K562 (cell line): ENCODE measurements around the gene SERHL2. TPM values are rescaled to one million over a fixed set of nuclear protein-coding genes. Genes with fewer than 3 reads are reported as not detected.
A peak's percentile ranks its signal among the peaks of the same experiment; 100 is the strongest.
"Not testable (repeated sequence)": the region's sequence is repeated elsewhere in the genome, so short reads cannot be mapped to it uniquely, and the experiment has no call there.

Experiments used
- ATAC-seq: fragments of 200-7000 bp; cut with Tn5 transposase; 3 replicates; pipeline ENCODE4 v1.9.1; 2020; ENCODE audit warnings: moderate library complexity
- BruUV-seq: library from RNA; stranded (reverse); fragments of 400-500 nt; replicated peaks from 2 replicates; lab custom pipeline; 2021; lab: Mats Ljungman, UMichigan
- CTCF ChIA-PET: fragments of 300-600 bp; formaldehyde crosslinking; extraction: SDS; loops from one replicate; lab custom pipeline; 2021; ENCODE audit warnings: low intra/inter-chr PET ratio; lab: Yijun Ruan, JAX
- POLR2A ChIA-PET: fragments of 300-600, 350-650 bp; sonication (Branson Sonifier 250); formaldehyde crosslinking; extraction: SDS; loops from one replicate; lab custom pipeline; 2021; ENCODE audit warnings: antibody characterized with exemption, inconsistent platforms; lab: Yijun Ruan, JAX
- DNase-seq, 4 experiments: peaks; one replicate each; pipeline versions ENCODE4 v3.0.0 to v3.0.0-alpha.2; 2011 to 2018; ENCODE audit warnings: low spot score in 3 of 4, mixed read lengths in 3 of 4; ENCODE audit errors: extremely low read depth in 1 of 4
- FAIRE-seq: peaks from 2 replicates; lab custom pipeline; 2011; peaks lifted over from hg19 to GRCh38; lab: Jason Lieb, UNC
- H2AFZ ChIP-seq: 2 replicates; pipeline ENCODE4 v1.6.0; 2011; ENCODE audit warnings: low read depth, low read length, control low read depth, inconsistent platforms
- H3K27ac ChIP-seq: fragments of 200-600 bp; 3 replicates; pipeline ENCODE4 v1.8.0; 2011; ENCODE audit warnings: low read depth, mild to moderate bottlenecking, control low read depth, inconsistent platforms, low read length, moderate library complexity, mixed read lengths; ENCODE audit errors: extremely low read depth
- H3K27me3 ChIP-seq, 2 experiments: fragments of 300-600 bp in 1 of 2; 2 replicates in 1 of 2; 3 replicates in 1 of 2; pipeline versions ENCODE4 v1.6.0 to v1.8.0; 2011; ENCODE audit warnings: inconsistent platforms in 2 of 2, low read length in 2 of 2, mild to moderate bottlenecking in 1 of 2, mixed read lengths in 1 of 2, moderate library complexity in 1 of 2; ENCODE audit not compliant: control insufficient read depth in 2 of 2, insufficient read depth in 2 of 2
- H3K36me3 ChIP-seq: fragments of 300-600 bp; 3 replicates; pipeline ENCODE4 v1.8.0; 2011; ENCODE audit warnings: mild to moderate bottlenecking, low read length, inconsistent platforms; ENCODE audit not compliant: control insufficient read depth, insufficient read depth
- H3K4me1 ChIP-seq, 2 experiments: fragments of 200-600 bp in 1 of 2; replicated peaks in 1 of 2; 2 replicates in 1 of 2; 3 replicates in 1 of 2; pipeline versions ENCODE4 v1.5.1 to v1.8.0; 2011; ENCODE audit warnings: inconsistent platforms in 2 of 2, low read length in 2 of 2, mild to moderate bottlenecking in 1 of 2, mixed read lengths in 1 of 2, moderate library complexity in 1 of 2; ENCODE audit not compliant: control insufficient read depth in 2 of 2, insufficient read depth in 2 of 2
- H3K4me2 ChIP-seq: 2 replicates; pipeline ENCODE4 v1.6.1; 2011; ENCODE audit warnings: low read length, control low read depth, inconsistent platforms, mixed read lengths; ENCODE audit not compliant: insufficient read depth
- H3K4me3 ChIP-seq: fragments of 200-600 bp; sonication (generic), shearing (Covaris generic); 2 replicates; pipeline ENCODE4 v1.5.1; 2016; ENCODE audit warnings: control low read depth, inconsistent platforms
- H3K79me2 ChIP-seq: fragments of 200-600 bp; 3 replicates; pipeline ENCODE4 v1.8.0; 2011; ENCODE audit warnings: low read length, inconsistent platforms; ENCODE audit not compliant: control insufficient read depth, insufficient read depth
- H3K9ac ChIP-seq, 2 experiments: 2 replicates each; pipeline versions ENCODE4 v1.6.0 to v1.6.1; 2011; ENCODE audit warnings: low read depth in 2 of 2, low read length in 2 of 2, control low read depth in 1 of 2, inconsistent platforms in 1 of 2, mild to moderate bottlenecking in 1 of 2, mixed read lengths in 1 of 2; ENCODE audit not compliant: insufficient read depth in 1 of 2
- H3K9me1 ChIP-seq: one replicate; pipeline ENCODE4 v1.6.0; 2011; ENCODE audit warnings: inconsistent platforms, mild to moderate bottlenecking, low read length, moderate library complexity; ENCODE audit not compliant: control insufficient read depth, insufficient read depth
- H3K9me3 ChIP-seq: replicated peaks from 2 replicates; pipeline ENCODE4 v1.5.1; 2011; ENCODE audit warnings: low read depth, low read length, inconsistent platforms; ENCODE audit not compliant: control insufficient read depth, insufficient read depth
- H4K20me1 ChIP-seq: replicated peaks from 2 replicates; pipeline ENCODE4 v1.6.1; 2011; ENCODE audit warnings: low read length, inconsistent platforms, mixed read lengths; ENCODE audit not compliant: control insufficient read depth, insufficient read depth
- CBFA2T2 ChIP-seq: fragments of 450-650 bp; conservative IDR thresholded peaks from 2 replicates; pipeline ENCODE4 v1.6.1; 2017; ENCODE audit warnings: mild to moderate bottlenecking
- NFIC ChIP-seq: fragments of 450-650 bp; IDR thresholded peaks from 2 replicates; pipeline ENCODE4 v1.6.1; 2017; ENCODE audit warnings: mild to moderate bottlenecking, inconsistent platforms
- RAD51 ChIP-seq: fragments of 450-650 bp; IDR thresholded peaks from 2 replicates; pipeline ENCODE4 v1.7.1; 2016; ENCODE audit warnings: low read depth, mild to moderate bottlenecking, borderline replicate concordance
- USF1 ChIP-seq: sonication (generic); formaldehyde crosslinking; IDR thresholded peaks from 2 replicates; pipeline ENCODE4 v1.9.0; 2022; ENCODE audit warnings: mild to moderate bottlenecking, missing genetic modification reagents
- USF2 ChIP-seq: sonication (generic); formaldehyde crosslinking; IDR thresholded peaks from 2 replicates; pipeline ENCODE4 v1.5.0; 2020; ENCODE audit warnings: missing genetic modification reagents
- ZFX ChIP-seq: sonication (generic); formaldehyde crosslinking; IDR thresholded peaks from 2 replicates; pipeline ENCODE4 v1.8.0; 2022; ENCODE audit warnings: mild to moderate bottlenecking, missing genetic modification reagents, moderate library complexity
- ZNF263 ChIP-seq: sonication (generic); formaldehyde crosslinking; IDR thresholded peaks from 2 replicates; pipeline ENCODE4 v1.8.0; 2022; ENCODE audit warnings: mild to moderate bottlenecking, missing genetic modification reagents, borderline replicate concordance
- WGBS: fragments of 100-300 bp; shearing (Covaris generic); methylation state at CpG from one replicate; pipeline ENCODE4 v1.1.6; 2016; ENCODE audit warnings: low coverage, mixed read lengths; ENCODE audit not compliant: insufficient coverage; ENCODE audit errors: missing lambda C conversion rate; 5-methylcytosine and 5-hydroxymethylcytosine counted together
- in situ Hi-C: fragments of 300-500 bp; cut with MboI; formaldehyde crosslinking; loops from 4 replicates; pipeline ENCODE4 v1.15.0; 2018; ENCODE audit warnings: inconsistent platforms, mixed read lengths
- intact Hi-C: fragments of 100-400 bp; cut with micrococcal nuclease; formaldehyde crosslinking; loops from 2 replicates; pipeline ENCODE4 v1.14.2; 2022
- polyA plus RNA-seq, 8 experiments: library from polyadenylated mRNA; depleted of rRNA in 4 of 8; stranded (reverse) in 5 of 8; unstranded in 3 of 8; fragments of >200 nt; fragmentation: Nextera tagmentation in 2 of 8; fragmentation: Illumina TruSeq in 1 of 8; extraction: Ambion mirVana in 2 of 8; extraction: Trizol in 1 of 8; gene quantifications; 2 replicates each; pipeline versions ENCODE4 v1.2.1 to v1.2.3, GENCODE V29; 2011 to 2014; ENCODE audit warnings: inconsistent platforms in 1 of 8, missing spikeins in 1 of 8
- total RNA-seq, 7 experiments: library from RNA; depleted of rRNA in 6 of 7; stranded (reverse); fragments of >200 nt in 6 of 7; fragmentation: Illumina TruSeq in 2 of 7; extraction: Trizol in 2 of 7; gene quantifications; 2 replicates each; pipeline versions ENCODE4 v1.2.1 to v1.2.3, GENCODE V29; 2011 to 2021; ENCODE audit warnings: low replicate concordance in 1 of 7
- TF ChIP-seq, protein P1 (sequence below): sonication (generic); formaldehyde crosslinking; IDR thresholded peaks from 2 replicates; pipeline ENCODE4 v1.8.0; 2022; ENCODE audit warnings: missing genetic modification reagents, mild to moderate bottlenecking, moderate library complexity, borderline replicate concordance
- TF ChIP-seq, protein P2 (sequence below): fragments of 450-650 bp; IDR thresholded peaks from 2 replicates; pipeline ENCODE4 v1.6.1; 2016

SERHL2 gene
- total and polyA plus RNA-seq, 9 of the 15 experiments (the other 6 are each of a cell fraction or from before 2014, with no cell fraction given): 19.9 to 62.6 (median 25.2) TPM

- H4K20me1 ChIP-seq, H3K79me2 ChIP-seq, DNase-seq, H3K9ac ChIP-seq, H3K4me2 ChIP-seq, H3K4me3 ChIP-seq, H3K27me3 ChIP-seq, H3K27ac ChIP-seq, H3K36me3 ChIP-seq, CTCF ChIA-PET, FAIRE-seq, H3K9me3 ChIP-seq, ATAC-seq, H3K9me1 ChIP-seq, intact Hi-C loops, BruUV-seq, H2AFZ ChIP-seq, POLR2A ChIA-PET, in situ Hi-C loops: not testable (repeated sequence)
- WGBS: 67% methylated on average over 3 of the region's 8 CpGs
- H3K4me1 ChIP-seq: peaks cover 3 to 18% of the 10 kb centered on the region in 2 experiments; a peak in 3 of 5 replicates
These were observed 24.3 kb upstream of the SERHL2 start for GRCh38 chr22:42529435-42529834.

GRCh38 chr22:42531401-42532084 lies 22.2 kb upstream of the SERHL2 start:
- CTCF ChIA-PET, in situ Hi-C loops, H3K9ac ChIP-seq, H3K79me2 ChIP-seq, H3K4me3 ChIP-seq, ATAC-seq, BruUV-seq, H4K20me1 ChIP-seq, POLR2A ChIA-PET, H3K9me1 ChIP-seq, H3K27ac ChIP-seq, H3K9me3 ChIP-seq, H3K27me3 ChIP-seq, H3K36me3 ChIP-seq: not testable (repeated sequence)
- peak; percentile 77 for FAIRE-seq
- Histone ChIP-seq H2AFZ (peak overlapping the region; percentile 70), H3K4me2 (peak overlapping the region; percentile 3; the same call in 1 of the 2 replicates), H3K4me1 (peaks cover 4 to 18% of the 10 kb centered on the region in 2 experiments; a peak in 4 of 5 replicates)
- intact Hi-C loops: loop anchor here (2.0 kb wide), 1 partner anchor 21 kb away; the partner anchor contains the start of gene SERHL2
- WGBS: 23% methylated on average over 21 of the region's 24 CpGs
- DNase-seq: peak in 1 of 4 experiments; percentile 45
- TF ChIP-seq USF2 (CRISPR knock-in tag): peak; percentile 69
- TF ChIP-seq NFIC: peak; percentile 33; the same call in 1 of the 2 replicates
- TF ChIP-seq USF1: peak; percentile 80
- TF ChIP-seq, protein P1, sequence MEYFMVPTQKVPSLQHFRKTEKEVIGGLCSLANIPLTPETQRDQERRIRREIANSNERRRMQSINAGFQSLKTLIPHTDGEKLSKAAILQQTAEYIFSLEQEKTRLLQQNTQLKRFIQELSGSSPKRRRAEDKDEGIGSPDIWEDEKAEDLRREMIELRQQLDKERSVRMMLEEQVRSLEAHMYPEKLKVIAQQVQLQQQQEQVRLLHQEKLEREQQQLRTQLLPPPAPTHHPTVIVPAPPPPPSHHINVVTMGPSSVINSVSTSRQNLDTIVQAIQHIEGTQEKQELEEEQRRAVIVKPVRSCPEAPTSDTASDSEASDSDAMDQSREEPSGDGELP (CRISPR knock-in tag): 0 out of 2 replicates have a peak, but pooled peaks have one; percentile 18
- peak; percentile 67 for TF ChIP-seq CBFA2T2
- TF ChIP-seq ZFX: 0 out of 2 replicates have a peak, but pooled peaks have one; percentile 39
- peak; percentile 16; the same call in 1 of the 2 replicates for TF ChIP-seq ZNF263 (CRISPR knock-in tag)
- peak; percentile 94 for TF ChIP-seq RAD51
- TF ChIP-seq, protein P2, sequence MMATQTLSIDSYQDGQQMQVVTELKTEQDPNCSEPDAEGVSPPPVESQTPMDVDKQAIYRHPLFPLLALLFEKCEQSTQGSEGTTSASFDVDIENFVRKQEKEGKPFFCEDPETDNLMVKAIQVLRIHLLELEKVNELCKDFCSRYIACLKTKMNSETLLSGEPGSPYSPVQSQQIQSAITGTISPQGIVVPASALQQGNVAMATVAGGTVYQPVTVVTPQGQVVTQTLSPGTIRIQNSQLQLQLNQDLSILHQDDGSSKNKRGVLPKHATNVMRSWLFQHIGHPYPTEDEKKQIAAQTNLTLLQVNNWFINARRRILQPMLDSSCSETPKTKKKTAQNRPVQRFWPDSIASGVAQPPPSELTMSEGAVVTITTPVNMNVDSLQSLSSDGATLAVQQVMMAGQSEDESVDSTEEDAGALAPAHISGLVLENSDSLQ: peak; percentile 39; the same call in 1 of the 2 replicates
